A549 (cell line): ENCODE results near the gene ARID1B. TPM values are rescaled to one million over a fixed set of nuclear protein-coding genes. Genes with fewer than 3 reads are reported as not detected.

Experiments
- ATAC-seq, 2 experiments: fragments of 200-7000 bp in 1 of 2; fragments of >200 bp in 1 of 2; cut with Nextera tagmentation in 1 of 2; cut with Tn5 transposase in 1 of 2; 3 replicates each; pipeline versions ENCODE4 v1.8.0 to v1.9.1; 2018 to 2020; ENCODE audit warnings: mild to moderate bottlenecking in 1 of 2, moderate library complexity in 1 of 2
- CTCF ChIA-PET: fragments of 300-600 bp; sonication (Branson Sonifier 250); formaldehyde crosslinking; extraction: SDS; loops from one replicate; lab custom pipeline; 2021; ENCODE audit warnings: antibody characterized with exemption, inconsistent platforms; lab: Yijun Ruan, JAX
- POLR2A ChIA-PET: fragments of 350-600 bp; formaldehyde crosslinking; extraction: SDS; loops from one replicate; lab custom pipeline; 2021; ENCODE audit warnings: antibody characterized with exemption, inconsistent platforms; lab: Yijun Ruan, JAX
- DNase-seq, 2 experiments: peaks; one replicate each; pipeline versions ENCODE4 v3.0.0 to v3.0.0-alpha.2; 2011 to 2016; ENCODE audit warnings: low read depth in 1 of 2, low spot score in 1 of 2
- FAIRE-seq: peaks from 2 replicates; lab custom pipeline; 2011; peaks lifted over from hg19 to GRCh38; lab: Jason Lieb, UNC
- H3K27ac ChIP-seq, 2 experiments: fragments of >200 bp; sonication (Bioruptor Twin); formaldehyde crosslinking; 3 replicates each; pipeline ENCODE4 v1.5.1; 2016 to 2017
- H3K4me1 ChIP-seq: fragments of >200 bp; sonication (Bioruptor Twin); formaldehyde crosslinking; 3 replicates; pipeline ENCODE4 v1.6.1; 2016
- H3K4me2 ChIP-seq: fragments of >200 bp; sonication (Bioruptor Twin); formaldehyde crosslinking; 3 replicates; pipeline ENCODE4 v1.6.1; 2016
- H3K4me3 ChIP-seq: fragments of >200 bp; sonication (Bioruptor Twin); formaldehyde crosslinking; 3 replicates; pipeline ENCODE4 v1.5.1; 2016
- H3K9me3 ChIP-seq: fragments of >200 bp; sonication (Bioruptor Twin); formaldehyde crosslinking; 3 replicates; pipeline ENCODE4 v1.6.1; 2016
- CHD2 ChIP-seq: fragments of 150-350 bp; IDR thresholded peaks from 2 replicates; pipeline ENCODE4 v1.6.1; 2014; ENCODE audit warnings: low read length; ENCODE audit not compliant: partially characterized antibody
- CHD4 ChIP-seq: fragments of 200-600 bp; sonication (generic); IDR thresholded peaks from 2 replicates; pipeline ENCODE4 v1.6.1; 2016; ENCODE audit warnings: antibody characterized with exemption, mild to moderate bottlenecking, borderline replicate concordance
- ESRRA ChIP-seq: fragments of 150-350 bp; IDR thresholded peaks from 2 replicates; pipeline ENCODE4 v1.6.1; 2014; ENCODE audit warnings: mild to moderate bottlenecking, low read length, borderline replicate concordance
- GATA3 ChIP-seq: IDR thresholded peaks from 2 replicates; pipeline ENCODE4 v1.6.1; 2012; ENCODE audit warnings: borderline replicate concordance
- HDAC2 ChIP-seq: fragments of 200-600 bp; sonication (generic); IDR thresholded peaks from 2 replicates; pipeline ENCODE4 v1.6.1; 2016
- HEYL ChIP-seq: fragments of 250-450 bp; sonication (Bioruptor Pico); IDR thresholded peaks from 2 replicates; pipeline ENCODE4 v1.8.0; 2021; ENCODE audit warnings: mild to moderate bottlenecking, moderate library complexity
- HOXB5 ChIP-seq: fragments of 250-450 bp; sonication (Bioruptor Pico); IDR thresholded peaks from 2 replicates; pipeline ENCODE4 v1.5.0; 2020; ENCODE audit warnings: mild to moderate bottlenecking, moderate library complexity
- JUN ChIP-seq, 2 experiments: fragments of >200 bp; sonication (Bioruptor Twin); formaldehyde crosslinking; IDR thresholded peaks; 2 replicates in 1 of 2; 3 replicates in 1 of 2; pipeline ENCODE4 v1.6.1; 2016 to 2017
- KDM1A ChIP-seq: fragments of 200-600 bp; sonication (generic); IDR thresholded peaks from 2 replicates; pipeline ENCODE4 v1.6.1; 2016; ENCODE audit warnings: low read depth, mild to moderate bottlenecking
- MAZ ChIP-seq: fragments of 150-350 bp; IDR thresholded peaks from 2 replicates; pipeline ENCODE4 v1.6.1; 2014; ENCODE audit warnings: antibody characterized with exemption, low read depth, low read length, borderline replicate concordance
- MYC ChIP-seq: IDR thresholded peaks from 2 replicates; pipeline ENCODE4 v1.6.1; 2012; ENCODE audit warnings: mild to moderate bottlenecking, inconsistent platforms, low read length, improper control_type of control experiment, borderline replicate concordance
- NFE2L2 ChIP-seq: fragments of 150-350 bp; conservative IDR thresholded peaks from 2 replicates; pipeline ENCODE4 v1.6.1; 2014; ENCODE audit warnings: low read length
- NR3C1 ChIP-seq: fragments of >200 bp; sonication (Bioruptor Twin); formaldehyde crosslinking; IDR thresholded peaks from 3 replicates; pipeline ENCODE4 v1.6.1; 2017
- POLR2A ChIP-seq: IDR thresholded peaks from 2 replicates; pipeline ENCODE4 v1.6.1; 2012; ENCODE audit warnings: mild to moderate bottlenecking, low read length
- RCOR1 ChIP-seq: fragments of 150-350 bp; IDR thresholded peaks from 2 replicates; pipeline ENCODE4 v1.6.1; 2014; ENCODE audit warnings: antibody characterized with exemption, low read length, low read depth
- SMC3 ChIP-seq: fragments of >200 bp; sonication (Bioruptor Twin); formaldehyde crosslinking; IDR thresholded peaks from 3 replicates; pipeline ENCODE4 v1.6.1; 2018; ENCODE audit warnings: inconsistent platforms
- SREBF2 ChIP-seq: fragments of 450-650 bp; IDR thresholded peaks from 2 replicates; pipeline ENCODE4 v1.6.1; 2014; ENCODE audit warnings: mild to moderate bottlenecking, moderate library complexity
- ZC3H11A ChIP-seq: fragments of 450-650 bp; IDR thresholded peaks from 2 replicates; pipeline ENCODE4 v1.6.1; 2014; ENCODE audit warnings: antibody characterized with exemption, mild to moderate bottlenecking
- ZSCAN20 ChIP-seq: fragments of 250-450 bp; sonication (Bioruptor Pico); IDR thresholded peaks from 2 replicates; pipeline ENCODE4 v1.8.0; 2022; ENCODE audit warnings: mild to moderate bottlenecking, moderate library complexity
- WGBS: methylation state at CpG from one replicate; pipeline ENCODE4 v1.1.6; 2017; ENCODE audit errors: missing lambda C conversion rate; 5-methylcytosine and 5-hydroxymethylcytosine counted together
- polyA plus RNA-seq, 4 experiments: library from polyadenylated mRNA; depleted of rRNA in 3 of 4; stranded (reverse); fragments of >200 nt; fragmentation: RNase III in 1 of 4; extraction: RNeasy Plus Mini Kit Qiagen cat#74134 plus additional on column Dnase treatment in 1 of 4; gene quantifications; 2 replicates in 3 of 4; 3 replicates in 1 of 4; pipeline ENCODE4 v1.2.3, GENCODE V29; 2011 to 2017
- TF ChIP-seq, protein P1 (sequence below): IDR thresholded peaks from 2 replicates; pipeline ENCODE4 v1.6.1; 2012
- TF ChIP-seq, protein P2 (sequence below): IDR thresholded peaks from 2 replicates; pipeline ENCODE4 v1.6.1; 2012; ENCODE audit warnings: low read depth, borderline replicate concordance
- TF ChIP-seq, protein P3 (sequence below): IDR thresholded peaks from 2 replicates; pipeline ENCODE4 v1.6.1; 2012
- TF ChIP-seq, protein P4 (sequence below): fragments of 450-650 bp; IDR thresholded peaks from 2 replicates; pipeline ENCODE4 v1.6.1; 2014; ENCODE audit warnings: antibody characterized with exemption

Gene ARID1B
- polyA plus RNA-seq, 2 of the 4 experiments (the other 2 are of a cell fraction), result 13.5 to 16.3 TPM

DNA sequence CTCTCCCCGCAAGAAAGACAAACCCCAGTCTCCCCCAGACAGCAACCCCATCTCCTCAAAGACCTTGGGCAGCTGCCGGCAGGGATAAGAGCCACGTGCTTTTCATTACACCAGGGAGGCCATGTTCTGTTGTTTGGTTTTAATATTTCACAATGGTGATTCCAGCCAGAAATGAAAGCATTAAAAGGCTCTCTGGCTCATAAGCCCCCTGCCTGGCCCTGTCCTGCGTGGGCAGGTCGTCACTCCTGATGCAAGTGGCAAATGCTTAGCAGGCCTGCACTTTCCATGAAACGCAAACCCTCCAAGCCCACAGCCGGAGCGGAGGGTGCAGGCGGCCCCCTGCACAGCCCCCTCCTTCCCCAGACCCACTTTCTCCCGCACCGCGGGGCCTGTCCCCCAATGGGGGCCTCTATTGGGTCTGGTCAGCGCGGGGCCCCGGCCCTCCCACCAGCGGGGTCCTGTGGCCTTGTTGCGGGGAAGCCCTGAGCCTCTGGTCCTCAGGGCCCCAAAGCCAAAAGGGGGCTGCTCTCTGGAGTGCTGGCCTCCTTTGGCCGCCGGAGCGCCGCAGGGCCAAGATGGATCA lies 469.0 kb downstream of the ARID1B start:
- ATAC-seq (no peak), FAIRE-seq (no peak), DNase-seq (no peak)
- WGBS, result 78% methylated on average over 14 of the region's 21 CpGs
- H3K27ac ChIP-seq, result no peak overlapping the region
- POLR2A ChIA-PET, result no interaction called here
- TF ChIP-seq ZSCAN20 (CRISPR knock-in tag), result no peak
- no peak for TF ChIP-seq KDM1A
- no peak for TF ChIP-seq RCOR1
- TF ChIP-seq ZC3H11A, result no peak
- TF ChIP-seq, protein P1, sequence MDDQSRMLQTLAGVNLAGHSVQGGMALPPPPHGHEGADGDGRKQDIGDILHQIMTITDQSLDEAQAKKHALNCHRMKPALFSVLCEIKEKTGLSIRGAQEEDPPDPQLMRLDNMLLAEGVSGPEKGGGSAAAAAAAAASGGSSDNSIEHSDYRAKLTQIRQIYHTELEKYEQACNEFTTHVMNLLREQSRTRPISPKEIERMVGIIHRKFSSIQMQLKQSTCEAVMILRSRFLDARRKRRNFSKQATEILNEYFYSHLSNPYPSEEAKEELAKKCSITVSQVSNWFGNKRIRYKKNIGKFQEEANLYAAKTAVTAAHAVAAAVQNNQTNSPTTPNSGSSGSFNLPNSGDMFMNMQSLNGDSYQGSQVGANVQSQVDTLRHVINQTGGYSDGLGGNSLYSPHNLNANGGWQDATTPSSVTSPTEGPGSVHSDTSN, result no peak
- TF ChIP-seq JUN (IDR thresholded peaks at IDR 0.05), result no peak
- no peak for TF ChIP-seq NFE2L2
- no peak for TF ChIP-seq SMC3
- TF ChIP-seq MYC, result no peak
- no peak for TF ChIP-seq SREBF2
- TF ChIP-seq, protein P2, sequence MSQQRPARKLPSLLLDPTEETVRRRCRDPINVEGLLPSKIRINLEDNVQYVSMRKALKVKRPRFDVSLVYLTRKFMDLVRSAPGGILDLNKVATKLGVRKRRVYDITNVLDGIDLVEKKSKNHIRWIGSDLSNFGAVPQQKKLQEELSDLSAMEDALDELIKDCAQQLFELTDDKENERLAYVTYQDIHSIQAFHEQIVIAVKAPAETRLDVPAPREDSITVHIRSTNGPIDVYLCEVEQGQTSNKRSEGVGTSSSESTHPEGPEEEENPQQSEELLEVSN, result no peak
- TF ChIP-seq POLR2A, result no peak
- no peak for TF ChIP-seq HOXB5 (CRISPR knock-in tag)
- TF ChIP-seq, protein P3, sequence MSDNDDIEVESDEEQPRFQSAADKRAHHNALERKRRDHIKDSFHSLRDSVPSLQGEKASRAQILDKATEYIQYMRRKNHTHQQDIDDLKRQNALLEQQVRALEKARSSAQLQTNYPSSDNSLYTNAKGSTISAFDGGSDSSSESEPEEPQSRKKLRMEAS, result no peak
- TF ChIP-seq HEYL (CRISPR knock-in tag), result no peak
- no peak for TF ChIP-seq HDAC2
- no peak for TF ChIP-seq GATA3
- TF ChIP-seq ESRRA, result no peak
- no peak overlapping the region for H3K4me2 ChIP-seq
- no peaks in the 10 kb centered on the region; the same call in 2 of the 3 replicates for H3K9me3 ChIP-seq
- no peak overlapping the region for H3K4me3 ChIP-seq
- no peaks in the 10 kb centered on the region for H3K4me1 ChIP-seq
- CTCF ChIA-PET, result interaction anchor here (1.0 to 3.0 kb wide), 2 partner anchors 10 to 28 kb away, joined by 3 to 9 read pairs; no protein-coding TSS in a partner anchor

- no peak overlapping the region for H3K4me2 ChIP-seq
- ChIA-PET POLR2A (no interaction called here), CTCF (no interaction called here)
- no peak for TF ChIP-seq POLR2A
- TF ChIP-seq CHD2, result no peak
- TF ChIP-seq ZC3H11A, result no peak
- TF ChIP-seq, protein P4, sequence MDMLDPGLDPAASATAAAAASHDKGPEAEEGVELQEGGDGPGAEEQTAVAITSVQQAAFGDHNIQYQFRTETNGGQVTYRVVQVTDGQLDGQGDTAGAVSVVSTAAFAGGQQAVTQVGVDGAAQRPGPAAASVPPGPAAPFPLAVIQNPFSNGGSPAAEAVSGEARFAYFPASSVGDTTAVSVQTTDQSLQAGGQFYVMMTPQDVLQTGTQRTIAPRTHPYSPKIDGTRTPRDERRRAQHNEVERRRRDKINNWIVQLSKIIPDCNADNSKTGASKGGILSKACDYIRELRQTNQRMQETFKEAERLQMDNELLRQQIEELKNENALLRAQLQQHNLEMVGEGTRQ, result no peak
- no peak for TF ChIP-seq CHD4
- TF ChIP-seq MAZ, result no peak
- no peak for TF ChIP-seq NR3C1
- WGBS, result 82% methylated on average over 14 of the region's 14 CpGs
- ATAC-seq, result no peak
- H3K4me3 ChIP-seq, result no peak overlapping the region
- DNase-seq, result no peak
- no peak overlapping the region for H3K27ac ChIP-seq
- no peak for FAIRE-seq
- H3K9me3 ChIP-seq, result no peaks in the 10 kb centered on the region; the same call in 2 of the 3 replicates
- no peaks in the 10 kb centered on the region for H3K4me1 ChIP-seq
Observed at GRCh38 chr6:157246771-157247484, 469.8 kb downstream of the ARID1B start.
